SU-DHL-6 (cell line): ENCODE data around the gene BATF.

Source experiments
- EZH2phosphoT487 ChIP-seq: fragments of 200-600 bp; sonication (generic), shearing (Covaris generic); conservative IDR thresholded peaks from 2 replicates; pipeline ENCODE4 v1.6.1; 2018; ENCODE audit warnings: mild to moderate bottlenecking, antibody characterized with exemption, low read length, moderate library complexity, mixed read lengths
- TF ChIP-seq, protein P1 (sequence below): fragments of 200-600 bp; sonication (generic); IDR thresholded peaks from one replicate; pipeline ENCODE4 v1.5.1; 2017; ENCODE audit warnings: antibody characterized with exemption, mild to moderate bottlenecking, low read length, moderate library complexity; ENCODE audit not compliant: insufficient read depth, poor library complexity, severe bottlenecking

DNA sequence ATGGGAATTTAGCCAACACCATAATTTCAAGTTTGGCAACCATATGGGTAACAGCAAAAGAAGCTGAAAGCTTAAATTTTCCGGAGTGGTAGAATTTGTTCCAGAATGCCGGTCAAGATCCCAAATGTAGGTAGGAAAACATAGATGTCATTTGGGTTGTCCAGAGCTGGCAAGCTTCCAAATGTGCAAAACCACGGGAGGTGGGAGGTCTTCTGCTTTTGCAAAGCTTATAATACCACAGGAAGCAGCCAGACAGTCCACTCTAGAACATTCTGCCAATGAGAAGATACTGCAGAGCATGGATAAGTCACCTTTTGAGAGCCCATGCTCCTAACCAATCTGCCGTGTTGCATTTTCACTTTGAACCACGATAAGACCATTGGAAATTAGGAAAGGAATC, 26.4 kb upstream of the BATF start:
- TF ChIP-seq, protein P1, sequence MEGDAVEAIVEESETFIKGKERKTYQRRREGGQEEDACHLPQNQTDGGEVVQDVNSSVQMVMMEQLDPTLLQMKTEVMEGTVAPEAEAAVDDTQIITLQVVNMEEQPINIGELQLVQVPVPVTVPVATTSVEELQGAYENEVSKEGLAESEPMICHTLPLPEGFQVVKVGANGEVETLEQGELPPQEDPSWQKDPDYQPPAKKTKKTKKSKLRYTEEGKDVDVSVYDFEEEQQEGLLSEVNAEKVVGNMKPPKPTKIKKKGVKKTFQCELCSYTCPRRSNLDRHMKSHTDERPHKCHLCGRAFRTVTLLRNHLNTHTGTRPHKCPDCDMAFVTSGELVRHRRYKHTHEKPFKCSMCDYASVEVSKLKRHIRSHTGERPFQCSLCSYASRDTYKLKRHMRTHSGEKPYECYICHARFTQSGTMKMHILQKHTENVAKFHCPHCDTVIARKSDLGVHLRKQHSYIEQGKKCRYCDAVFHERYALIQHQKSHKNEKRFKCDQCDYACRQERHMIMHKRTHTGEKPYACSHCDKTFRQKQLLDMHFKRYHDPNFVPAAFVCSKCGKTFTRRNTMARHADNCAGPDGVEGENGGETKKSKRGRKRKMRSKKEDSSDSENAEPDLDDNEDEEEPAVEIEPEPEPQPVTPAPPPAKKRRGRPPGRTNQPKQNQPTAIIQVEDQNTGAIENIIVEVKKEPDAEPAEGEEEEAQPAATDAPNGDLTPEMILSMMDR = no peak
- TF ChIP-seq EZH2phosphoT487 = no peak
